ENCODE results near the gene DSN1. TPM values are rescaled to one million over a fixed set of nuclear protein-coding genes. Genes with fewer than 3 reads are reported as not detected.

The DSN1 gene
- total and polyA plus RNA-seq, 9 of the 15 experiments (the other 6 are each of a cell fraction or from before 2014, with no cell fraction given) = 23.3 to 45.3 (median 31.1) TPM

- TF ChIP-seq, protein P1, sequence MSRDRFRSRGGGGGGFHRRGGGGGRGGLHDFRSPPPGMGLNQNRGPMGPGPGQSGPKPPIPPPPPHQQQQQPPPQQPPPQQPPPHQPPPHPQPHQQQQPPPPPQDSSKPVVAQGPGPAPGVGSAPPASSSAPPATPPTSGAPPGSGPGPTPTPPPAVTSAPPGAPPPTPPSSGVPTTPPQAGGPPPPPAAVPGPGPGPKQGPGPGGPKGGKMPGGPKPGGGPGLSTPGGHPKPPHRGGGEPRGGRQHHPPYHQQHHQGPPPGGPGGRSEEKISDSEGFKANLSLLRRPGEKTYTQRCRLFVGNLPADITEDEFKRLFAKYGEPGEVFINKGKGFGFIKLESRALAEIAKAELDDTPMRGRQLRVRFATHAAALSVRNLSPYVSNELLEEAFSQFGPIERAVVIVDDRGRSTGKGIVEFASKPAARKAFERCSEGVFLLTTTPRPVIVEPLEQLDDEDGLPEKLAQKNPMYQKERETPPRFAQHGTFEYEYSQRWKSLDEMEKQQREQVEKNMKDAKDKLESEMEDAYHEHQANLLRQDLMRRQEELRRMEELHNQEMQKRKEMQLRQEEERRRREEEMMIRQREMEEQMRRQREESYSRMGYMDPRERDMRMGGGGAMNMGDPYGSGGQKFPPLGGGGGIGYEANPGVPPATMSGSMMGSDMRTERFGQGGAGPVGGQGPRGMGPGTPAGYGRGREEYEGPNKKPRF (IDR thresholded peaks at IDR 0.05; ENCODE audit: low read depth, low read length) = no peak
- TF ChIP-seq GTF2F1 (IDR thresholded peaks at IDR 0.05; ENCODE audit: low read depth, low read length) (no peak), HDAC3 (IDR thresholded peaks at IDR 0.05; ENCODE audit: borderline replicate concordance, partially characterized antibody) (no peak), GATA2 (CRISPR knock-in tag; IDR thresholded peaks at IDR 0.05) (no peak), ZNF274 (IDR thresholded peaks at IDR 0.05; ENCODE audit: borderline replicate concordance, low read depth, low read length) (no peak), SMAD1 (IDR thresholded peaks at IDR 0.05; ENCODE audit: low read depth, low read length, partially characterized antibody) (no peak), PHF8 (IDR thresholded peaks at IDR 0.05; ENCODE audit: borderline replicate concordance, low read length) (peak; percentile 62; the same call in 1 of the 2 replicates), ZNF354B (CRISPR knock-in tag; IDR thresholded peaks at IDR 0.05) (no peak), ZNF431 (CRISPR knock-in tag; IDR thresholded peaks at IDR 0.05) (no peak), HDAC6 (IDR thresholded peaks at IDR 0.05; ENCODE audit: low read depth, low read length) (no peak), ATF1 (CRISPR knock-in tag; IDR thresholded peaks at IDR 0.05) (no peak), ATF1 (tag; IDR thresholded peaks at IDR 0.05) (no peak), JUND (IDR thresholded peaks at IDR 0.05; ENCODE audit: borderline replicate concordance, low read depth, low read length) (no peak), JUND (tag; IDR thresholded peaks at IDR 0.05; ENCODE audit: borderline replicate concordance, low read depth, low read length) (no peak), KDM5B (IDR thresholded peaks at IDR 0.05; ENCODE audit: insufficient replicate concordance, low read depth, low read length) (peak; percentile 63), ELK3 (CRISPR knock-in tag; IDR thresholded peaks at IDR 0.05) (no peak), BRD4 (IDR thresholded peaks at IDR 0.05) (no peak), SMC3 (conservative IDR thresholded peaks at IDR 0.05; ENCODE audit: insufficient read depth, low read depth, low read length) (no peak), EZH2 (IDR thresholded peaks at IDR 0.05; ENCODE audit: borderline replicate concordance, low read depth, low read length) (no peak), SAP30 (IDR thresholded peaks at IDR 0.05; ENCODE audit: borderline replicate concordance, insufficient read depth, low read depth, low read length, poor library complexity, severe bottlenecking) (peak; percentile 78), BCOR (IDR thresholded peaks at IDR 0.05) (no peak)
- TF ChIP-seq, protein P2, sequence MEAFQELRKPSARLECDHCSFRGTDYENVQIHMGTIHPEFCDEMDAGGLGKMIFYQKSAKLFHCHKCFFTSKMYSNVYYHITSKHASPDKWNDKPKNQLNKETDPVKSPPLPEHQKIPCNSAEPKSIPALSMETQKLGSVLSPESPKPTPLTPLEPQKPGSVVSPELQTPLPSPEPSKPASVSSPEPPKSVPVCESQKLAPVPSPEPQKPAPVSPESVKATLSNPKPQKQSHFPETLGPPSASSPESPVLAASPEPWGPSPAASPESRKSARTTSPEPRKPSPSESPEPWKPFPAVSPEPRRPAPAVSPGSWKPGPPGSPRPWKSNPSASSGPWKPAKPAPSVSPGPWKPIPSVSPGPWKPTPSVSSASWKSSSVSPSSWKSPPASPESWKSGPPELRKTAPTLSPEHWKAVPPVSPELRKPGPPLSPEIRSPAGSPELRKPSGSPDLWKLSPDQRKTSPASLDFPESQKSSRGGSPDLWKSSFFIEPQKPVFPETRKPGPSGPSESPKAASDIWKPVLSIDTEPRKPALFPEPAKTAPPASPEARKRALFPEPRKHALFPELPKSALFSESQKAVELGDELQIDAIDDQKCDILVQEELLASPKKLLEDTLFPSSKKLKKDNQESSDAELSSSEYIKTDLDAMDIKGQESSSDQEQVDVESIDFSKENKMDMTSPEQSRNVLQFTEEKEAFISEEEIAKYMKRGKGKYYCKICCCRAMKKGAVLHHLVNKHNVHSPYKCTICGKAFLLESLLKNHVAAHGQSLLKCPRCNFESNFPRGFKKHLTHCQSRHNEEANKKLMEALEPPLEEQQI (IDR thresholded peaks at IDR 0.05) = no peak
Observed at GRCh38 chr20:36745927-36746659, 27.5 kb downstream of the DSN1 start, which contains the start of gene NDRG3 (continued).

Measured in K562 (cell line).